GM12873 (cell line): ENCODE results near the gene UBAC2.

Experiments used
- CTCF ChIP-seq: IDR thresholded peaks from 2 replicates; pipeline ENCODE4 v1.5.1; 2012; ENCODE audit warnings: low read depth, mild to moderate bottlenecking, moderate library complexity, low read length, control low read depth; ENCODE audit not compliant: insufficient read depth; ENCODE audit errors: missing control alignments

Gene UBAC2

GRCh38 chr13:99159331-99160061 is 41.2 kb upstream of the UBAC2 start:
- TF ChIP-seq CTCF: no peak

GRCh38 chr13:99160415-99160814 is 40.2 kb upstream of the UBAC2 start:
- no peak for TF ChIP-seq CTCF

- TF ChIP-seq CTCF: no peak
Measured at GRCh38 chr13:99161512-99161911, 39.1 kb upstream of the UBAC2 start.

- TF ChIP-seq CTCF: no peak
Measured at GRCh38 chr13:99162567-99163361, 37.9 kb upstream of the UBAC2 start.

GRCh38 chr13:99164226-99164625 is 36.4 kb upstream of the UBAC2 start:
- TF ChIP-seq CTCF: no peak

- no peak for TF ChIP-seq CTCF
Measured at GRCh38 chr13:99165753-99166587, 34.7 kb upstream of the UBAC2 start.

- TF ChIP-seq CTCF: no peak
Measured at GRCh38 chr13:99172951-99173350, 27.7 kb upstream of the UBAC2 start.
